Measurements from ENCODE around the gene PTGER1. TPM values are rescaled to one million over a fixed set of nuclear protein-coding genes. Genes with fewer than 3 reads are reported as not detected.
A peak's percentile ranks its signal among the peaks of the same experiment; 100 is the strongest.

The PTGER1 gene
- total and polyA plus RNA-seq, 2 of the 13 experiments (the other 11 are each of a cell fraction or from before 2014, with no cell fraction given): 0.13 TPM; not detected in 1

- POLR2A ChIA-PET: interaction anchor here (0.5 kb wide), 1 partner anchor 39 kb away, joined by 3 read pairs; no protein-coding TSS in a partner anchor
- no peak for DNase-seq (ENCODE audit: low spot score)
- CTCF ChIA-PET (ENCODE audit: low intra/inter-chr PET ratio, low total read pairs): no interaction called here
- Histone ChIP-seq H3K4me3 (replicated peaks in 1 of 3; ENCODE audit: insufficient read depth in 1 of 3, low read depth in 2 of 3, low read length in 3 of 3) (no peak overlapping the region), H3K27ac (ENCODE audit: extremely low read length, insufficient read depth, low read length) (no peak overlapping the region), H3K9me3 (ENCODE audit: low read length) (no peaks in the 10 kb centered on the region), H2AFZ (ENCODE audit: low read length) (no peak overlapping the region), H3K27me3 (ENCODE audit: control insufficient read depth in 1 of 2, insufficient read depth in 2 of 2, low read length in 2 of 2) (no peaks in the 10 kb centered on the region; a peak in 1 of 5 replicates), H3K4me1 (ENCODE audit: insufficient read depth, low read length) (peaks cover 20% of the 10 kb centered on the region), H4K20me1 (ENCODE audit: insufficient read depth, low read length) (no peaks in the 10 kb centered on the region), H3K79me2 (ENCODE audit: insufficient read depth, low read length) (no peaks in the 10 kb centered on the region), H3K36me3 (replicated peaks in 1 of 2; ENCODE audit: control insufficient read depth in 1 of 2, insufficient read depth in 2 of 2, low read length in 2 of 2) (peaks cover 2 to 9% of the 10 kb centered on the region in 2 experiments; a peak in 3 of 5 replicates), H3K4me2 (ENCODE audit: low read depth, low read length) (no peak overlapping the region), H3K9ac (ENCODE audit: insufficient read depth, low read depth, low read length) (no peak overlapping the region)
- in situ Hi-C loops (cut with HindIII; ENCODE audit: extremely low pct_ligation_motif_present, low pct_unique_long_range_greater_than_20kb) (no loop called here), intact Hi-C loops (cut with micrococcal nuclease; ENCODE audit: unreplicated experiment) (no loop called here)
- FAIRE-seq: no peak
- 80% methylated on average over 22 of the region's 26 CpGs for WGBS (ENCODE audit: low lambda C conversion rate)
- no peak for ATAC-seq
- TF ChIP-seq AGO2 (optimal IDR thresholded peaks at IDR 0.05; ENCODE audit: low read depth, low read length): peak; percentile 84
- TF ChIP-seq MIXL1 (CRISPR knock-in tag; IDR thresholded peaks at IDR 0.05): no peak
- TF ChIP-seq PCBP2 (optimal IDR thresholded peaks at IDR 0.05; ENCODE audit: low read depth, low read length, poor library complexity, severe bottlenecking): no peak
- peak; percentile 45; the same call in 1 of the 2 replicates for TF ChIP-seq ZBTB33 (CRISPR knock-in tag; IDR thresholded peaks at IDR 0.05)
- TF ChIP-seq CEBPB (IDR thresholded peaks at IDR 0.05; ENCODE audit: borderline replicate concordance, low read depth, low read length): peak; percentile 51; the same call in 1 of the 2 replicates
- BruUV-seq (replicated peaks): no TSS peak
Measured at GRCh38 chr19:14476673-14477401, 1.7 kb upstream of the PTGER1 start.

- FAIRE-seq (no peak), ATAC-seq (no peak), DNase-seq (ENCODE audit: low spot score) (no peak)
- 80% methylated on average over 6 of the region's 7 CpGs for WGBS (ENCODE audit: low lambda C conversion rate)
- Histone ChIP-seq H3K9me3 (ENCODE audit: low read length) (no peaks in the 10 kb centered on the region), H2AFZ (ENCODE audit: low read length) (no peak overlapping the region), H3K36me3 (replicated peaks in 1 of 2; ENCODE audit: control insufficient read depth in 1 of 2, insufficient read depth in 2 of 2, low read length in 2 of 2) (peaks cover 2 to 7% of the 10 kb centered on the region in 2 experiments; a peak in 2 of 5 replicates), H3K27me3 (ENCODE audit: control insufficient read depth in 1 of 2, insufficient read depth in 2 of 2, low read length in 2 of 2) (no peaks in the 10 kb centered on the region; a peak in 1 of 5 replicates), H3K9ac (ENCODE audit: insufficient read depth, low read depth, low read length) (no peak overlapping the region), H3K4me3 (replicated peaks in 1 of 3; ENCODE audit: insufficient read depth in 1 of 3, low read depth in 2 of 3, low read length in 3 of 3) (no peak overlapping the region), H3K4me2 (ENCODE audit: low read depth, low read length) (no peak overlapping the region), H3K27ac (ENCODE audit: extremely low read length, insufficient read depth, low read length) (no peak overlapping the region), H3K79me2 (ENCODE audit: insufficient read depth, low read length) (no peaks in the 10 kb centered on the region), H3K4me1 (ENCODE audit: insufficient read depth, low read length) (peaks cover 20% of the 10 kb centered on the region), H4K20me1 (ENCODE audit: insufficient read depth, low read length) (no peaks in the 10 kb centered on the region)
- intact Hi-C loops (cut with micrococcal nuclease; ENCODE audit: unreplicated experiment): no loop called here
- POLR2A ChIA-PET: interaction anchor here (0.5 kb wide), 1 partner anchor 38 kb away, joined by 3 read pairs; no protein-coding TSS in a partner anchor
- no TSS peak for BruUV-seq (replicated peaks)
- CTCF ChIA-PET (ENCODE audit: low intra/inter-chr PET ratio, low total read pairs): no interaction called here
- in situ Hi-C loops (cut with HindIII; ENCODE audit: extremely low pct_ligation_motif_present, low pct_unique_long_range_greater_than_20kb): no loop called here
- no peak for TF ChIP-seq TARDBP (CRISPR knock-in tag; IDR thresholded peaks at IDR 0.05)
- no peak for TF ChIP-seq ZNF546 (CRISPR knock-in tag; conservative IDR thresholded peaks at IDR 0.05)
Measured at GRCh38 chr19:14476327-14476672, 1.1 kb upstream of the PTGER1 start.
